Measurements from ENCODE around the gene NEB. TPM values are rescaled to one million over a fixed set of nuclear protein-coding genes. Genes with fewer than 3 reads are reported as not detected.

Gene NEB, protein sequence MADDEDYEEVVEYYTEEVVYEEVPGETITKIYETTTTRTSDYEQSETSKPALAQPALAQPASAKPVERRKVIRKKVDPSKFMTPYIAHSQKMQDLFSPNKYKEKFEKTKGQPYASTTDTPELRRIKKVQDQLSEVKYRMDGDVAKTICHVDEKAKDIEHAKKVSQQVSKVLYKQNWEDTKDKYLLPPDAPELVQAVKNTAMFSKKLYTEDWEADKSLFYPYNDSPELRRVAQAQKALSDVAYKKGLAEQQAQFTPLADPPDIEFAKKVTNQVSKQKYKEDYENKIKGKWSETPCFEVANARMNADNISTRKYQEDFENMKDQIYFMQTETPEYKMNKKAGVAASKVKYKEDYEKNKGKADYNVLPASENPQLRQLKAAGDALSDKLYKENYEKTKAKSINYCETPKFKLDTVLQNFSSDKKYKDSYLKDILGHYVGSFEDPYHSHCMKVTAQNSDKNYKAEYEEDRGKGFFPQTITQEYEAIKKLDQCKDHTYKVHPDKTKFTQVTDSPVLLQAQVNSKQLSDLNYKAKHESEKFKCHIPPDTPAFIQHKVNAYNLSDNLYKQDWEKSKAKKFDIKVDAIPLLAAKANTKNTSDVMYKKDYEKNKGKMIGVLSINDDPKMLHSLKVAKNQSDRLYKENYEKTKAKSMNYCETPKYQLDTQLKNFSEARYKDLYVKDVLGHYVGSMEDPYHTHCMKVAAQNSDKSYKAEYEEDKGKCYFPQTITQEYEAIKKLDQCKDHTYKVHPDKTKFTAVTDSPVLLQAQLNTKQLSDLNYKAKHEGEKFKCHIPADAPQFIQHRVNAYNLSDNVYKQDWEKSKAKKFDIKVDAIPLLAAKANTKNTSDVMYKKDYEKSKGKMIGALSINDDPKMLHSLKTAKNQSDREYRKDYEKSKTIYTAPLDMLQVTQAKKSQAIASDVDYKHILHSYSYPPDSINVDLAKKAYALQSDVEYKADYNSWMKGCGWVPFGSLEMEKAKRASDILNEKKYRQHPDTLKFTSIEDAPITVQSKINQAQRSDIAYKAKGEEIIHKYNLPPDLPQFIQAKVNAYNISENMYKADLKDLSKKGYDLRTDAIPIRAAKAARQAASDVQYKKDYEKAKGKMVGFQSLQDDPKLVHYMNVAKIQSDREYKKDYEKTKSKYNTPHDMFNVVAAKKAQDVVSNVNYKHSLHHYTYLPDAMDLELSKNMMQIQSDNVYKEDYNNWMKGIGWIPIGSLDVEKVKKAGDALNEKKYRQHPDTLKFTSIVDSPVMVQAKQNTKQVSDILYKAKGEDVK (N-terminal part only)
- 10 to 100 TPM in 1 of 4 donors, 1 to 10 TPM in 2, under 1 TPM in 1; 0.36 to 16.1 (median 1.2) TPM for polyA plus RNA-seq
- long read RNA-seq, donor 1, result 0 reads
- long read RNA-seq, donor 2, result 0 reads
- long read RNA-seq, donor 3, result 0 reads
- long read RNA-seq, donor 4, result 0 reads
- long read RNA-seq, donor 5, result 0 reads
- long read RNA-seq, donor 6, result 0 reads
- long read RNA-seq, donor 7, result 0 reads
- long read RNA-seq, donor 8, result 0 reads
- long read RNA-seq, donor 9, result 0 reads
- long read RNA-seq, donor 10, result 0 reads

DNA sequence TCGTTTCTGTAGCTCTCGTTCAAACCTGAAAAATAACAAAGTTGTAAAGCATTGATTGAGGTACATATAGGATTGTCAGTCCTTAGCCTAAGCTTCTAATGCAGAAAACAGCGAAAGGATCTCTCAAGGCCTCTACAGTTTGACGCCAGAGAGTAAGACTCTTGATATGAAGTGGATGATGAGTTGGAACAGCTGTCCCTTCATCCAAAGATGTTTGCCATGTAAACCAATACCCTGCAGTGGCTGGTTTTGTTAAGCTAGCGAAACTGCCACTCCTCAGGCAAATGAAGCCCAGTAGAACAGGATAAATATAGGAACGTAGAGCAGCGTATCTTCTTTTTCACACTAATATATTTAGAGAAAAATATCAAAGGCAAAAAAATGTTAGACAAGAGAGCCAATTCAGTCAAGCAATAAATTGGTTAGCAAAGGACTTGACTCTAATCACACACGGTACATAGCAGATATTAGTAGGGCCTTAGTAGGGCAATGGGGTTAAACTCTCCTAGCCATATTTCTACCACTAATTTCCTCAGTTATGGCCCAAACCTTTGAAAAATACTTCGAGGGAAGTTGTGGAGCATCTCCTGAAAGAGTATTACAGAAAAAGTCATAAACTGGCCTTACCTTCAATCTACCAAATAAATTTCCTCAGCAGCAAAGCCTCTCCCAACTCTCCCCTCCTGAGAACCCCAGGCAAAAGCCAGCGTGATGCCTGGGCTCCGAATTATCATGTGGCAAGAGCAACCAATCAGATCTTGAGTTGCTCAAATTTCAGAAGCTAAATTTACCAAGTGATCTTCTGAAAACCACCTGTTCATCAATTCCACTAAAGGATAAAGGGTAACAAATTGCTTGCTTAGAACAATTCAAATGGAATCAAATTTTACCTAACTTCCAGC is at the start of gene NEB:
Gene NEB, minus strand, starts transcription at position 706 of the 902 bp plus-strand sequence. CDS start 1,320 bp downstream, outside the sequence.
- Histone ChIP-seq H3K36me3 (ENCODE audit: control insufficient read depth in 3 of 3, insufficient read depth in 2 of 3, low read depth in 1 of 3, low read length in 3 of 3) (no peaks in the 10 kb centered on the region), H3K27ac (ENCODE audit: low read depth in 1 of 3, low read length in 2 of 3) (no peak within 1 kb of the TSS), H3K4me3 (ENCODE audit: low read depth in 1 of 3, low read length in 3 of 3) (no peak within 1 kb of the TSS), H3K4me1 (ENCODE audit: control insufficient read depth in 3 of 3, insufficient read depth in 2 of 3, low read depth in 1 of 3, low read length in 2 of 3) (no peaks in the 10 kb centered on the region), H3K27me3 (ENCODE audit: control insufficient read depth in 3 of 3, insufficient read depth in 3 of 3, low read length in 3 of 3) (no peaks in the 10 kb centered on the region), H3K9me3 (ENCODE audit: control insufficient read depth in 2 of 2, insufficient read depth in 1 of 2, low read depth in 1 of 2, low read length in 1 of 2) (peaks cover 0 to 2% of the 10 kb centered on the region in 2 donors)
- WGBS, 3 donors, result 87 to 88% (median 87%) methylated on average over 11 of the region's 11 CpGs
- DNase-seq, result no peak
- FAIRE-seq, result no peak

DNA sequence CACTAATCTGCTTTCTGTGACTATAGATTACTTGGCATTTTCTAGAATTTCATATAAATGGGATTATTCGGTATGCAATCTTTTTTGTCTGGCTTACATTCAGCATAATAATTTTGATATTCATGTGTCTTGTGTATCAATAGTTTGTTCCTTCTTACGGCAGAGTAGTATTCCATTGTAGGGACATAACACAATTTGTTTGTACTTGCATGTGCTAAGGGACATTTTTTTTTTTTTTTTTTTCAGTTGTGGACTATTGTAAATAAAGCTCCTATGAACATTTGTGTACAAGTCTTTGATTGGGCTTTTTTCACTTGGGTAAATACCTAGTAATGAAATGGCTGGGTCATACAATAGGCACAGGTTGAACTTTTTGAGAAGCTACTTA is 48.9 kb upstream of the NEB start:
- WGBS, 3 donors, result 97 to 100% (median 97%) methylated on average over 2 of the region's 2 CpGs
- Histone ChIP-seq H3K9me3 (ENCODE audit: control insufficient read depth in 2 of 2, insufficient read depth in 1 of 2, low read depth in 1 of 2, low read length in 1 of 2) (no peaks in the 10 kb centered on the region), H3K27ac (ENCODE audit: low read depth in 1 of 3, low read length in 2 of 3) (no peak overlapping the region), H3K4me3 (ENCODE audit: low read depth in 1 of 3, low read length in 3 of 3) (no peak overlapping the region), H3K36me3 (ENCODE audit: control insufficient read depth in 3 of 3, insufficient read depth in 2 of 3, low read depth in 1 of 3, low read length in 3 of 3) (peaks cover 0 to 16% (median 4%) of the 10 kb centered on the region in 3 donors), H3K4me1 (ENCODE audit: control insufficient read depth in 3 of 3, insufficient read depth in 2 of 3, low read depth in 1 of 3, low read length in 2 of 3) (no peaks in the 10 kb centered on the region), H3K27me3 (ENCODE audit: control insufficient read depth in 3 of 3, insufficient read depth in 3 of 3, low read length in 3 of 3) (no peaks in the 10 kb centered on the region)
- FAIRE-seq (no peak), DNase-seq (no peak)

DNA sequence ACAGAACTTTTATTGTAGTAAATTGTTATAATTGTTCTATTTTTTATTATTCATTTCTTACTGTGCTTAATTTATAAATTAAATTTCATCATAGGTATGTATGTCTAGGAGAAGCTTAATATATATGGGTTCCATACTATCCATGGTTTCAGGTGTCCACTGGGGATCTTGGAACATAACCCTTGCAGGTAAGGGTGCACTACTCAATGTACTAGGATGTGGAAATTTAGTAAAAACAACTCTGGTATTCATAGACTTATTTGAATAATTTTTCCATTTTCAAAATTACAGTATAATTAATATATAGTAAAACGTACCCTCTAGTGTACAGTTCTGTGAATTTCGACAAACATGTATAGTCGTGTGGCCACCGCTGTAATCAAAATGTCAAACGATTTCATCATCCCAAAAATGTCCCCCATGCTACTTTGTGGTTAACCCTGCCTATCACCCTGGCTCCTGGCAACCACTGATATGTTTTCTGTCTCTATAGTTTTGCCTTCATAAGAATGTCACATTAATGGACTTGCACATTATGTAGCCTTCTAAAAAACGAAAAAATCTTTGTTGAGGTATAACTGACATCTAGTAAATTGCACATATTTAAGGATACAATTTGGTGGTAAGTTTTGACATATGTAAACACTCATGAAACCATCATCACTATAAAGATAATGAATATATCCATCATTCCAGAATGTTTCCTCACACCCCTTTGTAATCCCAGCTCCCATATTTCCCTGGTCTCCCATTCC is 48.3 kb upstream of the NEB start:
- FAIRE-seq (no peak), DNase-seq (no peak)
- no peaks in the 10 kb centered on the region for H3K27me3 ChIP-seq (ENCODE audit: control insufficient read depth in 3 of 3, insufficient read depth in 3 of 3, low read length in 3 of 3)
- H3K9me3 ChIP-seq (ENCODE audit: control insufficient read depth in 2 of 2, insufficient read depth in 1 of 2, low read depth in 1 of 2, low read length in 1 of 2), result no peaks in the 10 kb centered on the region
- H3K4me3 ChIP-seq (ENCODE audit: low read depth in 1 of 3, low read length in 3 of 3), result no peak overlapping the region
- peaks cover 0 to 13% (median 4%) of the 10 kb centered on the region in 3 donors for H3K36me3 ChIP-seq (ENCODE audit: control insufficient read depth in 3 of 3, insufficient read depth in 2 of 3, low read depth in 1 of 3, low read length in 3 of 3)
- H3K4me1 ChIP-seq (ENCODE audit: control insufficient read depth in 3 of 3, insufficient read depth in 2 of 3, low read depth in 1 of 3, low read length in 2 of 3), result no peaks in the 10 kb centered on the region
- 90 to 91% (median 91%) methylated on average over 6 of the region's 6 CpGs for WGBS, 3 donors
- no peak overlapping the region for H3K27ac ChIP-seq (ENCODE audit: low read depth in 1 of 3, low read length in 2 of 3)

DNA sequence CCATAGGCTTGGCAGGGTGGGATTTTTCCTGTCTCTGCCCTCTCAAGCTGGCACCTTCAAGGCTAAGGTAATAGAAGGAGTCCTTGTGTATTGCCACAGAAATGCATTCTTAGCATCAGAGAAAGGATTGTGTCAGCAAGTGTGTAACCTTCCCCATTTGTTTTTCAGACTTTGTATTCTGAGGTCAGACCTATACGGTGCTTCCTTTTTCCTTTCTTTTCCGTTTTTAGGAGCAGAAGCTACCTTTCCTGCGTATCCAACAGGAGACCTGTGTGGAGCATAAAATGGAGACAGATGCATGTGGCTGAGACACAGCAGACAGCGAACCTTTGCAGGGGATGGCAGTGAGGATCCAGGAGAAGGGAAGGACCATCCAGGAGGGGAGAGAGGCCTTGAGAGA is 47.4 kb upstream of the NEB start:
- WGBS, 3 donors, result 92 to 93% (median 93%) methylated on average over 4 of the region's 4 CpGs
- no peaks in the 10 kb centered on the region for H3K9me3 ChIP-seq (ENCODE audit: control insufficient read depth in 2 of 2, insufficient read depth in 1 of 2, low read depth in 1 of 2, low read length in 1 of 2)
- H3K4me1 ChIP-seq (ENCODE audit: control insufficient read depth in 3 of 3, insufficient read depth in 2 of 3, low read depth in 1 of 3, low read length in 2 of 3), result no peaks in the 10 kb centered on the region
- H3K27me3 ChIP-seq (ENCODE audit: control insufficient read depth in 3 of 3, insufficient read depth in 3 of 3, low read length in 3 of 3), result no peaks in the 10 kb centered on the region
- H3K36me3 ChIP-seq (ENCODE audit: control insufficient read depth in 3 of 3, insufficient read depth in 2 of 3, low read depth in 1 of 3, low read length in 3 of 3), result peaks cover 0 to 19% (median 4%) of the 10 kb centered on the region in 3 donors
- no peak overlapping the region for H3K4me3 ChIP-seq (ENCODE audit: low read depth in 1 of 3, low read length in 3 of 3)
- H3K27ac ChIP-seq (ENCODE audit: low read depth in 1 of 3, low read length in 2 of 3), result no peak overlapping the region
- DNase-seq (no peak), FAIRE-seq (no peak)

DNA sequence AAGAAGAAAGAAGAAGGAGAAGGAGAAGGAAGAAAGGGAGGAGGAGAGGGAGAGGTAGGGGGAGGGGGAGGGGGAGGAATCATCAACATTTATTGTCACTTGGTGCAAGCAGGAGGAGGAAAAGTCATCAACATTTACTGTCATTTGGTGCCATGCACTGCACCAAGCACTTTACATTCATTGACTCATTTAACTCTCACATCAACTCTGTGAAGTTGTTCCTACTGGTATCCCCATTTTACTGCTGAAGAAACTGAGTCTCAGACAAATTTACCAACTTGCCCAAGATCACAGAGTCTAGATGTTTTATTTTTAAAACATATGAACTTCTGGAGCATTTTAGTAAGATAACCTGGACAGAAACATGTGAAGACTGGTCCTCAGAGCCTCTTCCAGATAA is 46.7 kb upstream of the NEB start:
- no peak overlapping the region for H3K27ac ChIP-seq (ENCODE audit: low read depth in 1 of 3, low read length in 2 of 3)
- peaks cover 0 to 20% (median 4%) of the 10 kb centered on the region in 3 donors for H3K36me3 ChIP-seq (ENCODE audit: control insufficient read depth in 3 of 3, insufficient read depth in 2 of 3, low read depth in 1 of 3, low read length in 3 of 3)
- no peaks in the 10 kb centered on the region for H3K4me1 ChIP-seq (ENCODE audit: control insufficient read depth in 3 of 3, insufficient read depth in 2 of 3, low read depth in 1 of 3, low read length in 2 of 3)
- FAIRE-seq (no peak), DNase-seq (no peak)
- H3K4me3 ChIP-seq (ENCODE audit: low read depth in 1 of 3, low read length in 3 of 3), result no peak overlapping the region
- no peaks in the 10 kb centered on the region for H3K27me3 ChIP-seq (ENCODE audit: control insufficient read depth in 3 of 3, insufficient read depth in 3 of 3, low read length in 3 of 3)
- no peaks in the 10 kb centered on the region for H3K9me3 ChIP-seq (ENCODE audit: control insufficient read depth in 2 of 2, insufficient read depth in 1 of 2, low read depth in 1 of 2, low read length in 1 of 2)

DNA sequence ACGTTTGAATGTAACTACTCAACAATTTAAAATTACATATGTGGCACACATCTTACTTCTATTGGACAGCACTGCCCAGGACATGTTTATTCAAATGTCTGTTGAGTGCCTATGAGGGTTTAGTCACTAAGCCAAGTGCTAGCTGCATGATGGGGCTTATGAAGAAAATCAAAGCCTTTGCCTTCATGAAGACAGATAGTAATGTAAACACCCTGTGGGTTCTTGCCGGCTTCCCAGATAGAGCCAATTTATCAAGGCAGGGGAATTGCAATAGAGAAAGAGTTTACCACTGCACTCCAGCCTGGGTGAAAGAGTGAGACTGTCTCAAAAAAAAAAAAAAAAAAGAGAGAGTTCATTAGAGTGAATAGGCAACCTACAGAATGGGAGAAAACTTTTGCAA is 43.7 kb upstream of the NEB start:
- no peak for FAIRE-seq
- H3K27ac ChIP-seq (ENCODE audit: low read depth in 1 of 3, low read length in 2 of 3), result no peak overlapping the region
- WGBS, 3 donors, result 78 to 90% (median 87%) methylated on average over 2 of the region's 2 CpGs
- DNase-seq, result no peak
- H3K4me1 ChIP-seq (ENCODE audit: control insufficient read depth in 3 of 3, insufficient read depth in 2 of 3, low read depth in 1 of 3, low read length in 2 of 3), result no peaks in the 10 kb centered on the region
- H3K9me3 ChIP-seq (ENCODE audit: control insufficient read depth in 2 of 2, insufficient read depth in 1 of 2, low read depth in 1 of 2, low read length in 1 of 2), result no peaks in the 10 kb centered on the region
- no peak overlapping the region for H3K4me3 ChIP-seq (ENCODE audit: low read depth in 1 of 3, low read length in 3 of 3)
- H3K27me3 ChIP-seq (ENCODE audit: control insufficient read depth in 3 of 3, insufficient read depth in 3 of 3, low read length in 3 of 3), result no peaks in the 10 kb centered on the region
- H3K36me3 ChIP-seq (ENCODE audit: control insufficient read depth in 3 of 3, insufficient read depth in 2 of 3, low read depth in 1 of 3, low read length in 3 of 3), result peaks cover 0 to 16% (median 4%) of the 10 kb centered on the region in 3 donors

DNA sequence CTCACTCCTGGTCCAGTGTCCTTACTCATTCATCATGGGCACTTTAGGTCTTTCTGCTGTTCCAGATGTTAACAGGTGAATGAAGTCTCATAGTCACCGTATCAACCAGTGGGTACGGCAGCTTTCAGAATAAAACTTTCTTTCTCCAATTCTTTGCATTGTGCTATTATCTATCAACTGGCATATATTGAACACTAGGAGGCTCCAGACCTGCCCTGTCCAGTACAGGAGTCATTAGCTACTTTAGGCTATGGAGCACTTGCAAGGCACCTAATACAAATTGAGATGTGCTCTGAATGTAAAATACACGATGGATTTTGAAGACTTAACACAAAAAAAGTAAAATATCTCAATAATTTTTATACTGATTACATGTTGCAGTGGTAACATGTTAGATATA is 43.2 kb upstream of the NEB start:
- Histone ChIP-seq H3K4me1 (ENCODE audit: control insufficient read depth in 3 of 3, insufficient read depth in 2 of 3, low read depth in 1 of 3, low read length in 2 of 3) (no peaks in the 10 kb centered on the region), H3K36me3 (ENCODE audit: control insufficient read depth in 3 of 3, insufficient read depth in 2 of 3, low read depth in 1 of 3, low read length in 3 of 3) (peaks cover 0 to 16% (median 4%) of the 10 kb centered on the region in 3 donors), H3K27ac (ENCODE audit: low read depth in 1 of 3, low read length in 2 of 3) (no peak overlapping the region), H3K9me3 (ENCODE audit: control insufficient read depth in 2 of 2, insufficient read depth in 1 of 2, low read depth in 1 of 2, low read length in 1 of 2) (no peaks in the 10 kb centered on the region), H3K27me3 (ENCODE audit: control insufficient read depth in 3 of 3, insufficient read depth in 3 of 3, low read length in 3 of 3) (no peaks in the 10 kb centered on the region), H3K4me3 (ENCODE audit: low read depth in 1 of 3, low read length in 3 of 3) (no peak overlapping the region)
- WGBS, 3 donors, result 95 to 98% (median 96%) methylated on average over 3 of the region's 3 CpGs
- no peak for FAIRE-seq
- no peak for DNase-seq
